Stimulated activated CD4-positive, alpha-beta T cell treated with anti-CD3 and anti-CD28 coated beads, Interleukin-1b, Interleukin-23, amount 100 ng/mL, for 48 hours (primary cell): ENCODE results near the gene ZNF668.

Experiments used
- DNase-seq: peaks from one replicate; pipeline ENCODE4 v3.0.0-alpha.2; 2020

Gene ZNF668

DNA sequence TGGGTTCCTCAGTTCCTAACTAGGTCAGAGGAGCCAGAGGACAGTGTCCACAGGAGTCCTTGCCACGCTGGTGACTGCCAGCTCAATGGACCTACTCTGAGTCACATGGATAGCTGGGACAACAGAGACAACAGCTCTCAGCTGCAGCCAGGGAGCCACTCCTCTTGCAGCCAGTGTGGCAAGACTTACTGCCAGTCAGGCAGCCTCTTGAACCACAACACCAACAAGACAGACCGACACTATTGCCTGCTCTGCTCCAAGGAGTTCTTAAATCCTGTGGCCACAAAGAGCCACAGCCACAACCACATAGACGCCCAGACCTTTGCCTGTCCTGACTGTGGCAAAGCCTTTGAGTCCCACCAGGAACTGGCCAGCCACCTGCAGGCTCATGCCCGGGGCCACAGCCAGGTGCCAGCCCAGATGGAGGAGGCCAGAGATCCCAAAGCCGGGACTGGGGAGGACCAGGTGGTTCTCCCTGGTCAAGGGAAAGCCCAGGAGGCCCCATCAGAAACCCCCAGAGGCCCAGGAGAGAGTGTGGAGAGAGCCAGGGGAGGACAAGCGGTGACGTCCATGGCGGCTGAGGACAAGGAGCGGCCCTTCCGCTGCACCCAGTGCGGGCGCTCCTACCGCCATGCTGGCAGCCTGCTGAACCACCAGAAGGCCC is 6.8 kb upstream of the ZNF668 start:
- no peak for DNase-seq

DNA sequence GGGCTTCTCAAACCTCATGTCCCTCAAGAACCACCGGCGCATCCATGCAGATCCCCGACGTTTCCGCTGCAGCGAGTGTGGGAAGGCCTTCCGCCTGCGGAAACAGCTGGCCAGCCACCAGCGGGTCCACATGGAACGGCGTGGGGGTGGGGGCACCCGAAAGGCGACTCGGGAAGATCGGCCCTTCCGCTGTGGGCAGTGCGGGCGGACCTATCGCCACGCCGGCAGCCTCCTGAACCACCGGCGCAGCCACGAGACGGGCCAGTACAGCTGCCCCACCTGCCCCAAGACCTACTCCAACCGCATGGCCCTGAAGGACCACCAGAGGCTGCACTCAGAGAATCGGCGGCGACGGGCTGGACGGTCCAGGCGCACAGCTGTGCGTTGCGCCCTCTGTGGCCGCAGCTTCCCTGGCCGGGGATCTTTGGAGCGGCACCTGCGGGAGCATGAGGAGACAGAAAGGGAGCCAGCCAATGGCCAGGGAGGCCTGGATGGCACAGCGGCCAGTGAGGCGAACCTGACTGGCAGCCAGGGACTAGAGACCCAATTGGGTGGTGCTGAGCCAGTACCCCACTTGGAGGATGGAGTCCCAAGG is 6.1 kb upstream of the ZNF668 start:
- no peak for DNase-seq

GRCh38 chr16:31079342-31079944 is 5.4 kb upstream of the ZNF668 start:
- no peak for DNase-seq

DNA sequence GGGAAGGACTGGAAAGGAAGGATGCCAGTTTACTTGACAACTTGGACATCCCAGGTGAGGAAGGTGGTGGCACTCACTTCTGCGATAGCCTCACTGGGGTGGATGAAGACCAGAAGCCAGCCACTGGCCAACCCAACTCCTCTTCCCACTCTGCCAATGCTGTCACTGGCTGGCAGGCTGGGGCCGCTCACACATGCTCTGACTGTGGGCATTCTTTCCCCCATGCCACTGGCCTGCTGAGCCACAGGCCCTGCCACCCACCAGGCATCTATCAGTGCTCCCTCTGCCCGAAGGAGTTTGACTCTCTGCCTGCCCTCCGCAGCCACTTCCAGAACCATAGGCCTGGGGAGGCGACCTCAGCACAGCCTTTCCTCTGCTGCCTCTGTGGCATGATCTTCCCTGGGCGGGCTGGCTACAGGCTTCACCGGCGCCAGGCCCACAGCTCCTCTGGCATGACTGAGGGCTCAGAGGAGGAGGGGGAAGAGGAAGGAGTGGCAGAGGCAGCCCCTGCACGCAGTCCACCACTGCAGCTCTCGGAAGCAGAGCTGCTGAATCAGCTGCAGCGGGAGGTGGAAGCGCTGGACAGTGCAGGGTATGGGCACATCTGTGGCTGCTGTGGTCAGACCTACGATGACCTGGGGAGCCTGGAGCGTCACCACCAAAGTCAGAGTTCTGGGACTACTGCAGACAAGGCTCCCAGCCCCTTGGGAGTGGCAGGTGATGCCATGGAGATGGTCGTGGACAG is 4.7 kb upstream of the ZNF668 start:
- DNase-seq = no peak

DNA sequence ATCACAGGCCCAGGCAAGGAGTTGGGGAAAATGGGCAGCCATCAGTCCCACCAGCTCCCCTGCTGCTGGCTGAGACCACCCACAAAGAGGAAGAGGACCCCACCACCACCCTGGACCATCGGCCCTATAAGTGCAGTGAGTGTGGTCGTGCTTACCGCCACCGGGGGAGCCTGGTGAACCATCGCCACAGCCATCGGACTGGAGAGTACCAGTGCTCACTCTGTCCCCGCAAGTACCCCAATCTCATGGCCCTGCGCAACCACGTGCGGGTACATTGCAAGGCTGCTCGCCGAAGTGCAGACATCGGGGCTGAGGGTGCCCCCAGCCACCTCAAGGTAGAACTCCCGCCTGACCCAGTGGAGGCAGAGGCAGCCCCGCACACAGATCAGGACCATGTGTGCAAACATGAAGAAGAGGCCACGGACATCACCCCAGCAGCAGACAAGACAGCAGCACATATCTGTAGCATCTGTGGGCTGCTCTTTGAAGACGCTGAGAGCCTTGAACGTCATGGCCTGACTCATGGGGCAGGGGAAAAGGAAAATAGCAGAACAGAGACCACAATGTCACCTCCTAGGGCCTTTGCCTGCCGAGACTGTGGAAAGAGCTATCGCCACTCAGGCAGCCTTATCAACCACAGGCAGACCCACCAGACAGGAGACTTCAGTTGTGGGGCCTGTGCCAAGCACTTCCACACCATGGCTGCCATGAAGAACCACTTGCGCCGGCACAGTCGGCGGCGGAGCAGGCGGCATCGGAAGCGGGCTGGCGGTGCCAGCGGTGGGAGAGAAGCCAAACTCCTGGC is 3.8 kb upstream of the ZNF668 start:
- no peak for DNase-seq

DNA sequence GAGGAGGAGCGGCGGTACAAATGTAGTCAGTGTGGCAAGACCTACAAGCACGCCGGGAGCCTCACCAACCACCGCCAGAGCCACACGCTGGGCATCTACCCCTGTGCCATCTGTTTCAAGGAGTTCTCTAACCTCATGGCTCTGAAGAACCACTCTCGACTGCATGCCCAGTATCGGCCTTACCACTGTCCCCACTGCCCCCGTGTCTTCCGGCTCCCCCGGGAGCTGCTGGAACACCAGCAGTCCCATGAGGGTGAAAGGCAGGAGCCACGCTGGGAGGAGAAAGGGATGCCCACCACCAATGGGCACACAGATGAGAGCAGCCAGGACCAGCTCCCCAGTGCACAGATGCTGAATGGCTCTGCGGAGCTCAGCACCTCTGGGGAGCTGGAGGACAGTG is 3.0 kb upstream of the ZNF668 start:
- no peak for DNase-seq

GRCh38 chr16:31076319-31076718 is 2.3 kb upstream of the ZNF668 start:
- DNase-seq = no peak

- DNase-seq = no peak
These were observed 759 bp upstream of the ZNF668 start for GRCh38 chr16:31074814-31075183.

DNA sequence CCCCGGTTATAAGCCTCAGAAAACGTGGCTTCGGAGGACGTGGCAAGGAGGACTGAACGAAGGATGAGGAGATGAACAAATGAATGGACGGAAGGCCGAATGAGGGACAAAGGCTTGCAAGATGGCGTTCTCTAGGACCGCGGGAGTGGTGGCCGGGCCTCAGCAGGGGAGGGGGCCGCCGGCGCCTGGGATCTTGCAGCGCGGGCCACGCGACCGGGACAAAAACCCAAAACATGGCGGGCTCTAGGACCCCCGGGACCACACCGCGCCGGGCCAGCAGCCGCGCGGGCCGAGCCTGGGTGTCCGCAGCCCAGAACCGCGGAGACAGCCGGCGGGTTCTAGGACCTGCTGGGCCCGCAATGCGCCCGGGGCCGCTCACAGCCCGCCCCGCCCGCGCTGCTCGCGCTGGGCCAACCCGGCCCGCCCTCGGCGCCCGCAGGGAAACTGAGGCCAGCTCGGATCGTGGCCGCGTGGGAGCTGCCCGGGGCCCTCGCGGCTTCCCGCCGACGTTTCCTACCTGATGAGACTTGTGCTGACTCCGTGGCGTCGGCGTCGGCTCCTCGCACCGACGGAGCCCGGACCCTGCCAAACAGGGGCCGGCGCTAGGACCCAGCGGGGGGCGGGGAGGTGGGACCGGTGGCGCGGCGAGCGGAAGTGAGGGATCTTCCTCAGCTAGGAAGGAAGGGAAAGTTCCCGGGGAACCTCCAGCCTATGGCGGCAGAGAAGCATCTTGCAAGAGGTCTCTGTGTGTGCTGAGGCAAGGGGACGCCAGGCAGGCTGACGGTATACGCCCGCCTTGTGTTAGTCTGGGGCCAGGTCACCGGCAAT is 684 bp downstream of the ZNF668 start:
- peak; percentile 89 for DNase-seq

DNA sequence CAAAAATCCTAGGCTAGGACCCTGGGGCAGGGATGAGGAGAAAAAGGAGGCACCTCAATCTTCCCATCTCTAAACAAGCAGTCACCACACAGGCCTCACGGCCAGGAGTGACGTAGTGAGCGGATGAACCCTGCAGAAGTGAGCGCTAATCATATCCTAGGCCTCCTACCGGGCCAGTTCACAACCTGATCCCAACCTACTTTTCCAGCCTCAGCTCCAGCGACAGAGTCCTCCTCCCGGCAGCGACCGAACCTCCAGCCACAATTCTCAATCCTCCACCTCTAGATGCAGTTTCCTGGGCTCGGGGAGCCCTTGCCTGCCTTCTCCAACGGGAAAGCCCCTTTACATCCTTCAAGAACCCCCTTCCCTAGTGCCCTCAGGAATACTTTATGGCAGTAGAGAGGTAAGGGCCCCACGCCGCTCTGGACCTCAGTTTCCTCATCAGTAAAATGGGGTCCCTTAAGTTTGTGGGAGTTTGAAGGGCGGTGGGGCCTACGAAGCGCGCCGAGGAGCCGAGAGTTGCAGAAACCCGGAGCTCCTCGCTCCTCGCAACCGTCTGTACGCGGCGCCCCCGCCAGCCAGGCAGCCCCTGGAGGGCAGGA is 1.4 kb downstream of the ZNF668 start:
- DNase-seq = peak; percentile 37

GRCh38 chr16:31071861-31072260 is 2.2 kb downstream of the ZNF668 start:
- DNase-seq = no peak

- no peak for DNase-seq
These were observed 6.7 kb downstream of the ZNF668 start for GRCh38 chr16:31067342-31067741.

DNA sequence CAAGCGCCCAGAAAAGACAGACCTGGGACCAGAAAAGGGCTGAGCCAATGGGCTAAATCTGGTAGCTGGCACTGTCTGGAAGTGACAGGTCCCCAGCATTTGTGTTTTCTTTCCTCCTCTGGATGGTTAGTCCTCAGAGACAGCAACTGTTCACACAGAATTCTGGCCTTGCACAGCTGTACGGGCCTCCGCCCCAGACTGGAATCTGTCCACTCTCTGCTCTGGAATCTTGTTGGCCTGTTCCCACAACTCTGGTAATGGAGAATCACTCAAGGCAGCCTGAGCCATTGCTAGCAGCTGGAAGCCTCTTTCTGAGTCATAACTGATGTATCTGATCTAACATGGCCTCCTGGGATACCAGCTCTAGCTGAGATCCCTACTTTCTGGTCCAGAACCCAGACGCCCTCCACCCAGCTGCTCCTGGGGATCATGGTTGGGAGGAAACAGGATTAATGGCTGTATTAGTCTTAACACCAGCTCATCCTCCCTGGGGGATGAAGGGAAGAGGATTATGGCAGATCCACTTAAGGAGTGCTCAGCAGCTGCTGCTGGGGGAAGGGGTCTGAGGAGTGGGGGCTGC is 9.1 kb downstream of the ZNF668 start:
- no peak for DNase-seq

GRCh38 chr16:31063843-31064611 is 10.0 kb downstream of the ZNF668 start:
- no peak for DNase-seq

DNA sequence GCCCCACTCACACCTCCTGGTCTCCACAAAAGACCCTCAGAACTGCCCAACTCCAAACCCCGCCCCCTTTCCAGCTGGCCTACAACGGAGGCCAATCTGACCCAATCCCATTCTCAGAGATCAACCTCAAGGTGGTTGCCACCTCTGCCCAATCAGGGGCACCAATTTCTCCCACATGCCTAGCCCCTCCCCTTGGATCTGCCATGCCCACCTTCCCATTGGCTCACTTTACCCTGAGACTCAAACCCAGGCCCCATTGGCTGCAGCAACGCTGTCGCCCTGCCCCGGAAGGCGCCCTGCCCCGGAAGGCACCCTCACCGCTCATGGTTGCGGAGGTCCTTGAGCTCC is 10.6 kb downstream of the ZNF668 start:
- no peak for DNase-seq

DNA sequence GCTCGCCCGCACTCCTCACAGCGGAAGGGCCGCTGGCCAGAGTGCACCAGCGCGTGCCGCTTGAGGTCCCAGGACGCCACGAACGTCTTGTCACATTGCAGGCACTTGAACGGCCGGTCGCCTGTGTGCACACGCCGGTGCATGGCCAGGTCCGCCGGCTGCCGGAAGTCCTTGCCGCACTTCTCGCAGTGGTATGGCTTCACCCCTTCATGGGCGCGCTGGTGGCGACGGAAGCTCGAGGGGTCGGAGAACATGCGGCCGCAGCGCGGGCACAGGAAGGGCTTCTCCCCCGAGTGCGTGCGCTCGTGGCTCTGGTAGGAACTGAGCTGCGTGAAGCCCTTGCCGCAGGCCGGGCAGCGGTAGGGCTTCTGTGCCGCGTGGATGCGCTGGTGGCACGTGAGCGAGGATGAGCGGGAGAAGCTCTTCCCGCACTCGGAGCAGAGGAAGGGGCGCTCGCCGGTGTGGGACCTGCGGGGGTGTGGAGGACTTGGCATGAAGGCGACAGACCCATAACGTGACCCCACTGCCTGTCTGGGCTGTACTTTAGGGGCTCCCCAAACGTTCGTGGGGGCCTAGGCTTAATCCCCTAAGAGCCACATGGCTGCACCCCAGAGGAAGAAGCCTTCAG is 12.1 kb downstream of the ZNF668 start:
- no peak for DNase-seq

DNA sequence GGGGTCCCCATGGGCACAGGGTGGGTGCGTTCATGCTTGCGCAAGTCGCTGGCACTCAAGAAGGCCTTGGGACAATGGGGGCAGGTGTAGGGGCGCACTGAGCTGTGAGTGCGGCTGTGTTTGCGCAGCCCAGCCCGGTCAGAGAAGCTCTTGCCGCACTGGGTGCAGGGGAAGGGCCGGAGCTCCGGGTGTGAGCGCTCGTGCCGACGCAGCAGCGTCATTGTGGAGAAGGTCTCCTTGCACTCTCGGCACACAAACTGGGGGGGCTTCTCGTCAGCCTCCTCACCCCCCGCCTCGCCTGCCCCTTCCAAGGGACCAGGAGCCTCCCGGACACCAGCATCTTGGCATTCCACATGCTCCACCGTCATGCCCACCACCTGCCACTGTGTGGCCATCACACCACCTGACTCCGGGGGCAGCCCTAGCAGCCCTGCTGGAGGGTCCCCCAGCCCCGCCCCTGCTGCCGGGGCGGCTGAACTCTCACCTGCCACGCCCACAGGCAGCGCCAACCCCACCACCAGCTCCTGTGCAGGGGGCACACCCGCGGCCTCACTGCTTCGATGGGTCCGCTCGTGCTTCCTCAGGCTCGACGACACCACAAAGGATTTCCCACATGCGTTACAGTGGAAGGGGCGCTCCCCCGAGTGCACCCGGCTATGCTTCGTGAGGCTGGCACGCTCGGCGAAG is 12.8 kb downstream of the ZNF668 start:
- DNase-seq = no peak

GRCh38 chr16:31055613-31056012 is 18.4 kb downstream of the ZNF668 start:
- no peak for DNase-seq

DNA sequence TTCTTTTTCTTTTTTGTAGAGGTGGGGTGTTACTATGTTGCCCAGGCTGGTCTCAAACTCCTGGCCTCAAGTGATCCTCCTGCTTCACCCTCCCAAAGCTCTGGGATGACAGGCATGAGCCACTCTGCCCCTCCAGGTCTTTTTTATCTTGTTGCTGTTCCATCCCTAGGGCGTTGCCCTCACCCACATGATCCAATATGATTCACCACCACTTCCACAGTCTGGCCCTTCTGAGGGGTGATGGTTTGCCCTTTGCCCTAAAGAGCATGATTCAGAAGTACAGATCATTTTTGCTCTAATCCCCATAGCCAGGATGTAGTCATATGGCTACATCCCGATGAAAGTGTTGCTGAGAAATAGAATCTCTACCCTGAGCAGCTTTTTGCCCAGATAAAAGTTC is 21.9 kb downstream of the ZNF668 start:
- DNase-seq = peak; percentile 33
